Measurements from ENCODE around the gene LDLR.
"Not testable (repeated sequence)": the region's sequence is repeated elsewhere in the genome, so short reads cannot be mapped to it uniquely, and the experiment has no call there.

LDLR gene

DNA sequence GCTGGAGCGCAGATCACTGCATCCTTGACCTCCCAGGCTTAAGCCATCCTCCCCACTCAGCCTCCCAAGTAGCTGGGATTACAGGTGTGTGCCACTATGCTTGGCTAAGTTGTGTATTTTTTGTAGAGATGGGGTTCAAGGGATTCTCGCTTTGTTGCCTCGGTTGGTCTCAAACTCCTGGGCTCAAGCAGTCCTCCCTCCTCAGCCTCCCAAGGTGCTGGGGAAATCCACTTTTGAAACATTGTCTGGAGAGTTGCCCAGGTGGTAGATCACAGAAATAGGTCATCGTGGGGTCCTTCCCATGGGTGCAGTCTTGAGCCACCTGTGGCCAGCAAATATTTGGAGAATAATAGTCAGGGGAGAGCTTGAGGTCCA, 5.2 kb downstream of the LDLR start:
- no peak overlapping the region for H3K4me3 ChIP-seq (ENCODE audit: control insufficient read depth, low read depth, low read length)
- TF ChIP-seq, protein P1, sequence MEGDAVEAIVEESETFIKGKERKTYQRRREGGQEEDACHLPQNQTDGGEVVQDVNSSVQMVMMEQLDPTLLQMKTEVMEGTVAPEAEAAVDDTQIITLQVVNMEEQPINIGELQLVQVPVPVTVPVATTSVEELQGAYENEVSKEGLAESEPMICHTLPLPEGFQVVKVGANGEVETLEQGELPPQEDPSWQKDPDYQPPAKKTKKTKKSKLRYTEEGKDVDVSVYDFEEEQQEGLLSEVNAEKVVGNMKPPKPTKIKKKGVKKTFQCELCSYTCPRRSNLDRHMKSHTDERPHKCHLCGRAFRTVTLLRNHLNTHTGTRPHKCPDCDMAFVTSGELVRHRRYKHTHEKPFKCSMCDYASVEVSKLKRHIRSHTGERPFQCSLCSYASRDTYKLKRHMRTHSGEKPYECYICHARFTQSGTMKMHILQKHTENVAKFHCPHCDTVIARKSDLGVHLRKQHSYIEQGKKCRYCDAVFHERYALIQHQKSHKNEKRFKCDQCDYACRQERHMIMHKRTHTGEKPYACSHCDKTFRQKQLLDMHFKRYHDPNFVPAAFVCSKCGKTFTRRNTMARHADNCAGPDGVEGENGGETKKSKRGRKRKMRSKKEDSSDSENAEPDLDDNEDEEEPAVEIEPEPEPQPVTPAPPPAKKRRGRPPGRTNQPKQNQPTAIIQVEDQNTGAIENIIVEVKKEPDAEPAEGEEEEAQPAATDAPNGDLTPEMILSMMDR (IDR thresholded peaks at IDR 0.05; ENCODE audit: control insufficient read depth, insufficient read depth, low read depth, low read length, missing control alignments), result no peak
- DNase-seq (ENCODE audit: low read depth), result no peak

DNA sequence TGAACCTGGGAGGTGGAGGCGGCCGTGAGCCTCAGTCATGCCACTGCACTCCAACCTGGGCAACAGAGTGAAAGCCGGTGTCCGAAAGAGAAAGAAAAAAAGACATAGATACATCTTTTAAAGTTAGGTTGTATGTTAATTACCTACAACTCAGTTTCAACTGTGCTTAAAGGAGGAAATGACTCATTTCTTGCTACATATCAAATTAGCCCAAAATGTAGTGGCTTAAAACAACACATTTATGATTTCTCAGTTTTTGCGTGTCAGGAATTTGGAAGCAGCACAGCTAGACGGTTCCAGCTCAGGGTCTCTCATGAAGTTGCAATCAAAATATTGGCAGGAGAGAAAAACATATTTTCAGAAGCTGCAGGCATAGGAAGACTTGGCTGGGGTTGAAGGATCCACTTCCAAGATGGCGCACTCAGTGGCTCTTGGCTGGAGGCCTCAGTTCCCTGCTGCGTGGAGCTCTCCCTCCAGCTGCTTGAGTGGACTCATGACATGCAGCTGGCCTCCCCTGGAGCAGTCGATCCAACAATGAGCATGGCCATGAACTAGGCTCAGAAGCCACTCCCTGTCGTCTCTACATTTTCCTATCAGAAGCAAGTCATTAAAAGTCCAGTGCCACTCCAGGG, 7.1 kb downstream of the LDLR start:
- TF ChIP-seq, protein P1 (IDR thresholded peaks at IDR 0.05; ENCODE audit: control insufficient read depth, insufficient read depth, low read depth, low read length, missing control alignments), result no peak
- DNase-seq (ENCODE audit: low read depth), result no peak
- H3K4me3 ChIP-seq (ENCODE audit: control insufficient read depth, low read depth, low read length), result no peak overlapping the region

DNA sequence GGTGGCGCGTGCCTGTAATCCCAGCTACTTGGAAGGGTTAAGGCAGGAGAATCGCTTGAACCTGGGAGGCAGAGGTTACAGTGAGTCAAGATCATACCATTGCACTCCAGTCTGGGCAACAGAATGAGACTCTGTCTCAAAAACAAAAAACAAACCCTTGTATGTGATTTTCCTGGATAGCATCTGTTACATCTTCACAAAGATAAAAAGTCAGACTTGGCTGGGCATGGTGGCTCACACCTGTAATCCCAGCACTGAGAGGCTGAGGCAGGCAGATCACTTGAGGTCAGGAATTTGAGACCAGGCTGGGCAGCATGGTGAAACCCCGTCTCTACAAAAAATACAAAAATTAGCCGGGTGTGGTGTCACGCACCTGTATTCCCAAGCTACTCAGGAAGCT, 8.1 kb downstream of the LDLR start:
- not testable (repeated sequence) for DNase-seq (ENCODE audit: low read depth)

DNA sequence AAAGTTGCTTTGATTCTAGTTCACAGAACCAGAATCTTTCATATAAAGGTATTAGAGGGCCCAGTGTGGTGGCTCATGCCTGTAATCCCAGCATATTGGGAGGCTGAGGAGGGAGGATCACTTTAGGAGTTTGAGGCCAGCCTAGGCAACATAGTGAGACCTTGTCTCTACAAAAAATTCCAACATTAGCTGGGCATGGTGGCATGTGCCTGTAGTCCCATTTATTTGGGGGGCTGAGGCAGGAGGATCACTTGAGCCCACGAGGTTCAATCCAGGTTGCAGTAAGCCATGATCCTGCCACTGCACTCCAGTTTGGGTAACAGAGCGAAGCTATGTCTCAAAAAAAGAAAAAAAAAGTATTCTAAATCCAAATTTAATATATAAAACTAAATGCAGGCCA, 9.1 kb downstream of the LDLR start:
- DNase-seq (ENCODE audit: low read depth), result no peak
- H3K4me3 ChIP-seq (ENCODE audit: control insufficient read depth, low read depth, low read length), result no peak overlapping the region
- TF ChIP-seq, protein P1 (IDR thresholded peaks at IDR 0.05; ENCODE audit: control insufficient read depth, insufficient read depth, low read depth, low read length, missing control alignments), result no peak

More for the DNA sequence above, 8.1 kb downstream of the LDLR start:
- not testable (repeated sequence) for H3K4me3 ChIP-seq (ENCODE audit: control insufficient read depth, low read depth, low read length)

DNA sequence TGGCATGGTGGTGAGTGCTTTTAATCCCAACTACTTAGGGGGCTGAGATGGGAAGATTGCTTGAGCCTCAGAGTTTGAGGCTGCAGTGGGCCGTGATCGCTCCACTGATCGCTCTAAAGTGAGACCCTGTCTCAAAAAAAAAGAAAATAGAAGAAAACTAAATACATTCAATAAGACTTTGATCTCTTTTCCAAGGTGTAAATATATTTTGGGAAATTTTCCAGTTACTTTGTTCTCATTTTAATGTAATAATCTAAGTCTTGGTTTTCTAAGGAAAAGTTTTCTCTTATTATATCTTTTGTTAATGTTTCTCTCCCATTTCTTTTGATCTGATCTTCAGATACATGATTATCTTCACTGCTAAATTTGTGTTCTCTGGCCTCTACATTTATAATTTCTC, 9.6 kb downstream of the LDLR start:
- TF ChIP-seq, protein P1 (IDR thresholded peaks at IDR 0.05; ENCODE audit: control insufficient read depth, insufficient read depth, low read depth, low read length, missing control alignments), result no peak
- H3K4me3 ChIP-seq (ENCODE audit: control insufficient read depth, low read depth, low read length), result no peak overlapping the region

DNA sequence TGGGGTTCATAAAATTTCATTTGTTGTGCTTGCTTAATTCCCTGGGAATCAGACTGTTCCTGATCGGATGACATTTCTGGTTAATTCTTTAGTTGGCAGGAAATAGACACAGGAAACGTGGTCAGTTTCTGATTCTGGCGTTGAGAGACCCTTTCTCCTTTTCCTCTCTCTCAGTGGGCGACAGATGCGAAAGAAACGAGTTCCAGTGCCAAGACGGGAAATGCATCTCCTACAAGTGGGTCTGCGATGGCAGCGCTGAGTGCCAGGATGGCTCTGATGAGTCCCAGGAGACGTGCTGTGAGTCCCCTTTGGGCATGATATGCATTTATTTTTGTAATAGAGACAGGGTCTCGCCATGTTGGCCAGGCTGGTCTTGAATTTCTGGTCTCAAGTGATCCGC, 10.8 kb downstream of the LDLR start:
- TF ChIP-seq, protein P1 (IDR thresholded peaks at IDR 0.05; ENCODE audit: control insufficient read depth, insufficient read depth, low read depth, low read length, missing control alignments), result no peak
- H3K4me3 ChIP-seq (ENCODE audit: control insufficient read depth, low read depth, low read length), result no peak overlapping the region
- no peak for DNase-seq (ENCODE audit: low read depth)

More for the DNA sequence above, 9.6 kb downstream of the LDLR start:
- no peak for DNase-seq (ENCODE audit: low read depth)

DNA sequence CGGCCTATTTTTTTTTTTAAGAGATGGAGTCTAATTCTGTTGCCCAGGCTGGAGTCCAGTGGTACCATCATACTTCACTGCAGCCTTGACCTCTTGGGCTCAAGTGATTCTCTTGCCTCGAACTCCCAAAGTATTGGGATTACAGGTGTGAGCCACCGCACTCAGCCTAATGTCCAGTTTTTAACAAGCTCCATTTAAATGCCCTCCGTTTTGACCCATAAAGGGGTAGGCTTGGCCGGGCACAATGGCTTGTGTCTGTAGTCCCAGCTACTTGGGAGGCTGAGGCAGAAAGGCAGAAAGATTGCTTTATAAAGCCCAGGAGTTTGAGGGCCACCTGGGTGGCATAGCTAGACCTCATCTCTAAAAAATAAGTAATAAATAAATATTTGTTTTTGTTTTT, 11.8 kb downstream of the LDLR start:
- TF ChIP-seq, protein P1 (IDR thresholded peaks at IDR 0.05; ENCODE audit: control insufficient read depth, insufficient read depth, low read depth, low read length, missing control alignments), result no peak
- no peak overlapping the region for H3K4me3 ChIP-seq (ENCODE audit: control insufficient read depth, low read depth, low read length)
- DNase-seq (ENCODE audit: low read depth), result no peak
